ENCODE data around the gene RLN3. TPM values are rescaled to one million over a fixed set of nuclear protein-coding genes. Genes with fewer than 3 reads are reported as not detected.

Gene RLN3
- total and polyA plus RNA-seq, 9 of the 15 experiments (the other 6 are each of a cell fraction or from before 2014, with no cell fraction given) = 0.31 to 1.2 (median 0.71) TPM; not detected in 6

- TF ChIP-seq ZBTB40 (IDR thresholded peaks at IDR 0.05) (no peak), ZBTB40 (CRISPR knock-in tag; IDR thresholded peaks at IDR 0.05) (no peak), ZNF277 (CRISPR knock-in tag; IDR thresholded peaks at IDR 0.05; ENCODE audit: borderline replicate concordance) (no peak), ZSCAN32 (CRISPR knock-in tag; IDR thresholded peaks at IDR 0.05) (no peak), ZNF274 (IDR thresholded peaks at IDR 0.05; ENCODE audit: borderline replicate concordance, low read depth, low read length) (no peak), BRD4 (IDR thresholded peaks at IDR 0.05) (no peak), ZBED1 (IDR thresholded peaks at IDR 0.05) (no peak), SIN3B (IDR thresholded peaks at IDR 0.05; ENCODE audit: low read depth) (no peak), GTF2E2 (tag; IDR thresholded peaks at IDR 0.05) (no peak), ZNF830 (CRISPR knock-in tag; IDR thresholded peaks at IDR 0.05) (no peak), ZNF766 (CRISPR knock-in tag; conservative IDR thresholded peaks at IDR 0.05) (no peak), ZNF408 (CRISPR knock-in tag; IDR thresholded peaks at IDR 0.05; ENCODE audit: low read depth) (no peak), CBX3 (IDR thresholded peaks at IDR 0.05; ENCODE audit: borderline replicate concordance in 1 of 2, low read length in 2 of 2) (no peak), ZNF57 (CRISPR knock-in tag; IDR thresholded peaks at IDR 0.05) (no peak), ELK3 (CRISPR knock-in tag; IDR thresholded peaks at IDR 0.05) (no peak), HMGN3 (IDR thresholded peaks at IDR 0.05; ENCODE audit: borderline replicate concordance, extremely low read depth, insufficient read length, low read depth, low read length) (no peak), PCBP1 (IDR thresholded peaks at IDR 0.05; ENCODE audit: low read depth, low read length, poor library complexity, severe bottlenecking) (no peak)
Measured at GRCh38 chr19:14073925-14074838, 46.2 kb downstream of the RLN3 start (continued).

Measured in K562 (cell line).